Measurements from ENCODE around the gene TEX12.

TEX12 gene

DNA sequence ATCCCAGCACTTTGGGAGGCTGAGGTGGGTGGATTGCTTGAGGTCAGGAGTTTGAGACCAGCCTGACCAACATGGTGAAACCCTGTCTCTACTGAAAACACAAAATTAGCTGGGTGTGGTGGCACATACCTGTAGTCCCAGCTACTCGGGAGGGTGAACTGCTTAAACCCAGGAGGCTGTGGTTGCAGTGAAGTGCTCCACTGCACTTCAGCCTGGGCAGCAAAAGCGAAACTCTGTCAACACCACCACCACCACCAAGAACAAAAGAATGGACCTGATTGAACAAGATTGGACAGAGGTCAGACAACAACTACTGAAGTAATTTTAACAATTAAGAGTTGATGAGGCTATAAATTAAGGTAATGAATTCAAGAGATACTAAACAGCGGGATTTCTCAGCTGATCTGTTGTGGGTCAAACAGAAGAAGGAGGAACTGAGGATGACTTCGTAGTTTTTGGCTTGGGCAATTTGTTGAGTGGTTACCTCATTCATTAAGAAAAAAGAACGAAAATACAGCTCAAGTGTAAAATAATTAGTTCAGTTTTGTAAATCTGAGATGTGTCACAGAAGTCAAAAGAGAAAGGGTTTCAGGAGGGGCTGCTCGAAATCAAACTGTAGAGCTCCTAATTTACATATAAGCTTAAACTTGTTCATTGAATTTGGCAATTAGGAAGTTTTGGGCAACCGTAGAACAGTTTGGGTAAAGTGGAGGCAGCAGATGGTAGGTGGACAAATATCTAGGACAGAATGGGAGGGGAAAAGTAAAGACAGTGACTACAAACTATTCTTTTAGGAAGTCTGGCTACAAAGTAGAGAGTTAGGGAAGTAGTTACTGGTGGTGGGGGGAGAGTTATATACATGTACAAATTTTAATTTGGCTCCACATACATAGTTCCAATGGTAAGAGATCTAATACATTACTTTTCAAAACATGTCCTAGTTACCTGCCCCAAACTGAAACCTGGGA lies 7.8 kb upstream of the TEX12 start:
- TF ChIP-seq, protein P1, sequence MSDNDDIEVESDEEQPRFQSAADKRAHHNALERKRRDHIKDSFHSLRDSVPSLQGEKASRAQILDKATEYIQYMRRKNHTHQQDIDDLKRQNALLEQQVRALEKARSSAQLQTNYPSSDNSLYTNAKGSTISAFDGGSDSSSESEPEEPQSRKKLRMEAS (IDR thresholded peaks at IDR 0.05) = no peak
- TF ChIP-seq YY1 (IDR thresholded peaks at IDR 0.05; ENCODE audit: low read depth) (no peak), TEAD4 (IDR thresholded peaks at IDR 0.05) (no peak), EP300 (IDR thresholded peaks at IDR 0.05; ENCODE audit: borderline replicate concordance) (no peak), CREB1 (IDR thresholded peaks at IDR 0.05; ENCODE audit: low read depth) (no peak), TAF1 (IDR thresholded peaks at IDR 0.05; ENCODE audit: low read depth) (no peak), CEBPB (IDR thresholded peaks at IDR 0.05) (no peak), RAD21 (IDR thresholded peaks at IDR 0.05; ENCODE audit: low read depth) (no peak)
- TF ChIP-seq, protein P2, sequence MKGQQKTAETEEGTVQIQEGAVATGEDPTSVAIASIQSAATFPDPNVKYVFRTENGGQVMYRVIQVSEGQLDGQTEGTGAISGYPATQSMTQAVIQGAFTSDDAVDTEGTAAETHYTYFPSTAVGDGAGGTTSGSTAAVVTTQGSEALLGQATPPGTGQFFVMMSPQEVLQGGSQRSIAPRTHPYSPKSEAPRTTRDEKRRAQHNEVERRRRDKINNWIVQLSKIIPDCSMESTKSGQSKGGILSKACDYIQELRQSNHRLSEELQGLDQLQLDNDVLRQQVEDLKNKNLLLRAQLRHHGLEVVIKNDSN (IDR thresholded peaks at IDR 0.05) = no peak

DNA sequence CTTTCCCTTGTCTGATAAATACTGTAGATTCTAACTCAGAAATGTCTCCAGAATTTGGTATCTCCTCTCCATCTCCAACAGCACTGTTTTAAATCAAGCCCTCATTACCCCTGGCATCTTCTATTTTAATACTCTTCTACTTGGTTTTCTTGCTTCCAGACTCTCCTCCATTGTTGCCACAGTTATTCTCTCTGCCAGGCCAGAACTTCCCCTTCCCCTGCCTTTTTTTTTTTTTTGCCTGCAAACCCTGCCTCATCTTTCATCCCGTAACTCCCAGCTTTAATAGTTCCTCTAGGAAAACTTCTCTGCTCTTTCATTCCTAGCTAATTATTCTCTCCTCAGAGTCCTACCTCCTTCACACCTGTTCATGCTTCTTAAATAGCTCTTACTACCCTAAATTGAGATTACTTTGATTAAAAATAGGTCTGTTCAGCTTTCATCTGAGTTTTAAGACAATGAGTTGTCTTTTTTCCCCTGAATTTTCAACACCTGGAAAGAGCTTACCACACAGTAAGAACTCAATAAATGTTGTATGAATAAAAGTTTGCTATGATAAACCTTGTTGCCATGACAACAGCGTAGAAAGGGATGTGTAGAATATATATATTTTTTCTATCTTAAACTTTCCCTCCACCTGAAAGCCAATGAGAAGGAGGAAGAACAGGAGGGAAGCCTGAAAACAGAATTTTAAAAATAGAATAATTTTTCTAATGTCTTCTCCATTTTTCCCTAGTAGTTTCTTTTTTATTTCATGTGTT lies 6.9 kb upstream of the TEX12 start:
- TF ChIP-seq, protein P2 (IDR thresholded peaks at IDR 0.05) = no peak
- TF ChIP-seq TEAD4 (IDR thresholded peaks at IDR 0.05) (no peak), NFIC (IDR thresholded peaks at IDR 0.05) (no peak), TCF12 (IDR thresholded peaks at IDR 0.05; ENCODE audit: low read depth) (no peak), CEBPB (IDR thresholded peaks at IDR 0.05) (no peak), TAF1 (IDR thresholded peaks at IDR 0.05; ENCODE audit: low read depth) (no peak), RAD21 (IDR thresholded peaks at IDR 0.05; ENCODE audit: low read depth) (no peak), EP300 (IDR thresholded peaks at IDR 0.05; ENCODE audit: borderline replicate concordance) (no peak), ZBTB7A (IDR thresholded peaks at IDR 0.05; ENCODE audit: low read depth) (no peak), FOXM1 (IDR thresholded peaks at IDR 0.05; ENCODE audit: borderline replicate concordance, low read depth) (no peak), CREB1 (IDR thresholded peaks at IDR 0.05; ENCODE audit: low read depth) (no peak), YY1 (IDR thresholded peaks at IDR 0.05; ENCODE audit: low read depth) (no peak), EGR1 (IDR thresholded peaks at IDR 0.05) (no peak)
- TF ChIP-seq, protein P1 (IDR thresholded peaks at IDR 0.05) = no peak
- TF ChIP-seq, protein P3, sequence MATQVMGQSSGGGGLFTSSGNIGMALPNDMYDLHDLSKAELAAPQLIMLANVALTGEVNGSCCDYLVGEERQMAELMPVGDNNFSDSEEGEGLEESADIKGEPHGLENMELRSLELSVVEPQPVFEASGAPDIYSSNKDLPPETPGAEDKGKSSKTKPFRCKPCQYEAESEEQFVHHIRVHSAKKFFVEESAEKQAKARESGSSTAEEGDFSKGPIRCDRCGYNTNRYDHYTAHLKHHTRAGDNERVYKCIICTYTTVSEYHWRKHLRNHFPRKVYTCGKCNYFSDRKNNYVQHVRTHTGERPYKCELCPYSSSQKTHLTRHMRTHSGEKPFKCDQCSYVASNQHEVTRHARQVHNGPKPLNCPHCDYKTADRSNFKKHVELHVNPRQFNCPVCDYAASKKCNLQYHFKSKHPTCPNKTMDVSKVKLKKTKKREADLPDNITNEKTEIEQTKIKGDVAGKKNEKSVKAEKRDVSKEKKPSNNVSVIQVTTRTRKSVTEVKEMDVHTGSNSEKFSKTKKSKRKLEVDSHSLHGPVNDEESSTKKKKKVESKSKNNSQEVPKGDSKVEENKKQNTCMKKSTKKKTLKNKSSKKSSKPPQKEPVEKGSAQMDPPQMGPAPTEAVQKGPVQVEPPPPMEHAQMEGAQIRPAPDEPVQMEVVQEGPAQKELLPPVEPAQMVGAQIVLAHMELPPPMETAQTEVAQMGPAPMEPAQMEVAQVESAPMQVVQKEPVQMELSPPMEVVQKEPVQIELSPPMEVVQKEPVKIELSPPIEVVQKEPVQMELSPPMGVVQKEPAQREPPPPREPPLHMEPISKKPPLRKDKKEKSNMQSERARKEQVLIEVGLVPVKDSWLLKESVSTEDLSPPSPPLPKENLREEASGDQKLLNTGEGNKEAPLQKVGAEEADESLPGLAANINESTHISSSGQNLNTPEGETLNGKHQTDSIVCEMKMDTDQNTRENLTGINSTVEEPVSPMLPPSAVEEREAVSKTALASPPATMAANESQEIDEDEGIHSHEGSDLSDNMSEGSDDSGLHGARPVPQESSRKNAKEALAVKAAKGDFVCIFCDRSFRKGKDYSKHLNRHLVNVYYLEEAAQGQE (IDR thresholded peaks at IDR 0.05; ENCODE audit: low read depth) = no peak

DNA sequence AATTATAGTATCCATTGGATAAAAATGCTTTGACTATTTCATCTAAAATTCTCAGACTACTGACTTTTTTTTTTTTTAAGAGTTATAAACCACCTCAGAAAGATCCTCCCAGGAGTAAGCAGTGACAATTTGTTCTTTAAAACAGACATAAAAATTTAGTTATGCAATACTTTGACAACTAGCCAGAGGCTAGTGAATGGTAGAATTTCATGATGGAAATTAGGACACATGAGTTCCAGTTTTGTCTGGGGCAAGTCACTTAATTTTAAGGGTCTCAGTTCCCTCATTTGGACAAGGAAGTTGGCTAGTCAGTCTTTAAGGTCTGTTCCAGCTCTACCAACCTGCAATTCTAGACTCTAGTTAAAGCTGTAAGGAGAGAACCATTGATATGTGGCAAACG lies 6.2 kb upstream of the TEX12 start:
- TF ChIP-seq NFIC (IDR thresholded peaks at IDR 0.05) = no peak
- TF ChIP-seq FOXM1 (IDR thresholded peaks at IDR 0.05; ENCODE audit: borderline replicate concordance, low read depth) = no peak

DNA sequence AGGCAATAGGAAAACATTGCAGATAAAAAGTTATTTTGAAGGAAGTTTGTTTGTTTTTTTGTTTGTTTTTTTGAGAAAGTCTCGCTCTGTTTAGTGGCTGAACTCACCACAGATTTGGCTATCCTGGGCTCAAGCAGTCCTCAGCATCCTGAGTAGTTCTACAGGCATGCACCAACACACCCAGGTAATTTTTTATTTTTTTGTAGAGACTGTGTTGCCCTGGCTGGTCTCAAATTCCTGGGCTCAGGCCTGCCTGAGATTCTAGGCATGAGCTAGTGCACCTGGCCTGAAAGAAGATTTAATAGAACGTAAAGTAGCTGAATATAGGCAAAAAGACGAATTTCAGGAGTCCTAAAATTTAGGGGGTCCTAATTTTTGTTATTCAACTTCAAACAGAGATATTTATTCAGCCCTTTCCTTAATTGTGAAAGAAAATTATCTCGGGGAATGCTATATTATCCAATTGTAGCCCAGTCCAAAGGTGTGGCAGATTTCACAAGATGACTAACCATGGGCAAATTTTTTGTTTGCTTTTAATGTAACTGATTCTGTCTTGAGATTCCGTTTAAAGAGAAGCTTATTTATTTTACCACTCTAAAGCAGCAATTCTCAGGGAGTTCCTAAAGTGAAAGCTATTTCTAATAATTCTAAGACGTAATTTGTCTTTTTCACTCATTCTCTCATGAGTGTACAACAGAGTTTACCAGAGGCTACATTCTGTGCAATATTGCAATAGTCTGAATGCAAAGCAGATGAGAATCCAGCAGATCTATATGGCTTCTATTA lies 4.2 kb upstream of the TEX12 start:
- TF ChIP-seq TAF1 (IDR thresholded peaks at IDR 0.05; ENCODE audit: low read depth) (no peak), EGR1 (IDR thresholded peaks at IDR 0.05) (no peak), TEAD4 (IDR thresholded peaks at IDR 0.05) (no peak), NFIC (IDR thresholded peaks at IDR 0.05) (no peak), RAD21 (IDR thresholded peaks at IDR 0.05; ENCODE audit: low read depth) (no peak), CREB1 (IDR thresholded peaks at IDR 0.05; ENCODE audit: low read depth) (no peak), EP300 (IDR thresholded peaks at IDR 0.05; ENCODE audit: borderline replicate concordance) (no peak), TCF12 (IDR thresholded peaks at IDR 0.05; ENCODE audit: low read depth) (no peak)
- TF ChIP-seq, protein P1 (IDR thresholded peaks at IDR 0.05) = no peak
- TF ChIP-seq, protein P3 (IDR thresholded peaks at IDR 0.05; ENCODE audit: low read depth) = no peak
